Subcutaneous adipose tissue (tissue), 4 donors: ENCODE results near the gene GPAM. TPM values are rescaled to one million over a fixed set of nuclear protein-coding genes. Genes with fewer than 3 reads are reported as not detected.

Experiments
- total RNA-seq, 4 donors: library from RNA; depleted of rRNA; stranded (reverse); fragments of >200 nt; gene quantifications; one replicate each; pipeline ENCODE4 v1.1.0, GENCODE V29; 2016
- TF ChIP-seq, protein P1 (sequence below): fragments of 450-650 bp; IDR thresholded peaks from one replicate; pipeline ENCODE4 v1.5.1; 2016; ENCODE audit warnings: low read depth, mild to moderate bottlenecking, control low read depth, antibody characterized with exemption, moderate library complexity

The GPAM gene
- total RNA-seq, 4 donors from 2014 or later = 80.7 to 1,237 (median 198) TPM

- TF ChIP-seq, protein P1, sequence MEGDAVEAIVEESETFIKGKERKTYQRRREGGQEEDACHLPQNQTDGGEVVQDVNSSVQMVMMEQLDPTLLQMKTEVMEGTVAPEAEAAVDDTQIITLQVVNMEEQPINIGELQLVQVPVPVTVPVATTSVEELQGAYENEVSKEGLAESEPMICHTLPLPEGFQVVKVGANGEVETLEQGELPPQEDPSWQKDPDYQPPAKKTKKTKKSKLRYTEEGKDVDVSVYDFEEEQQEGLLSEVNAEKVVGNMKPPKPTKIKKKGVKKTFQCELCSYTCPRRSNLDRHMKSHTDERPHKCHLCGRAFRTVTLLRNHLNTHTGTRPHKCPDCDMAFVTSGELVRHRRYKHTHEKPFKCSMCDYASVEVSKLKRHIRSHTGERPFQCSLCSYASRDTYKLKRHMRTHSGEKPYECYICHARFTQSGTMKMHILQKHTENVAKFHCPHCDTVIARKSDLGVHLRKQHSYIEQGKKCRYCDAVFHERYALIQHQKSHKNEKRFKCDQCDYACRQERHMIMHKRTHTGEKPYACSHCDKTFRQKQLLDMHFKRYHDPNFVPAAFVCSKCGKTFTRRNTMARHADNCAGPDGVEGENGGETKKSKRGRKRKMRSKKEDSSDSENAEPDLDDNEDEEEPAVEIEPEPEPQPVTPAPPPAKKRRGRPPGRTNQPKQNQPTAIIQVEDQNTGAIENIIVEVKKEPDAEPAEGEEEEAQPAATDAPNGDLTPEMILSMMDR = no peak
These were observed 10.4 kb downstream of the GPAM start for GRCh38 chr10:112173206-112173605.

DNA sequence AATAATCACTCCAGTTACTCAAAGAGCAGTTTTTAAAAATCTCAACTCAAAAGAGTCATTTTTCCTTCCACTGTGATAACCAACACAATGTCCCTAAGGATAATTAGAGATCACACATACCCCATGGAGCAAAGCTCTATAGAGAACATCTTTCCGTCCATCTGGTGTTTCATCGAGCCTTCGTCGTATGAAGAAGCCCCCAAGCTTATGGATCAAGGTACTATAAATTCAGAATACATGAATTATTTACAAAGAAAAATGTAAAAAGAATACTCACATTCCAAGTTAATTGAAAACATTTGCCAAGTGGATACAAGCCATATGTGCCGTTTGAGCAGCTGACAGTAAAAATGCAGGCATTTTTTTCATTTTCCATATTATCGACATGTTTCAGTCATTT, 14.8 kb downstream of the GPAM start:
- TF ChIP-seq, protein P1 = no peak

DNA sequence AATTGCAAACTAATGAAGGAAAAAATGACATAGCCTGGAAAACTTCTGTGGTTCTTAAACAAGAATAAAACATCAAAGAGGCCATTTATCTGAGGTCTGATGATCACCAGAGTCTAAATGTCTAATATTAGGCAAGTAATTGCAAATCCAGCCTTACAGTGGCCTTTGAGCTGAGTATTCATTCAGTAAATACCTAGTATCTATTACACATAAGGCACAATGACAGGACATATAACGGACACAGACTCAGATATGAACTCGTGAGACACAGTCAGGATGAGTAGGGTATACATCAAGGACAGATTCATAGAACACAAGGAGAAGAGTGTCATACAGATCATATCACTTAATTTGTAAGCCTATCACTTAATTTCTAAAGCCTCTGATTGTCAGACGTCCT, 16.8 kb downstream of the GPAM start:
- TF ChIP-seq, protein P1 = no peak

GRCh38 chr10:112161757-112162518, 21.6 kb downstream of the GPAM start:
- TF ChIP-seq, protein P1 = no peak

DNA sequence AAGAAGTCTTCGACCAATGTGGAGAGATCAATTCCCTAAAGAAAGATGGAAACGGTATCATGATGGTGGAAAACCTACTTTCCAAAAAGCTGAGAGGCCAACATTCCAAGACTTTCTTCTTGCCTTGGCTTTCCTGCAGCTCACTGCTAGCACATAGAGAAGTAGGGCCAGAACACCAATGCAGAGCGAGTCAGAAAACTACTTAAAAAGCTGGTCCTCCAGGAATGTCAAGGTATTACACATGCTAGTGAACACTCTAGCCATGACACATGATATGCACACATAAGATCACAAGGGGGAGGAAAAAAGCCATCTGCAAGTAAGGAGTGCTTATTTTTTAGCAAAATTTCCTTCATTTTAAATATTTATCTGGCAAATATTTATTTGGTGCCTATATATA, 22.7 kb downstream of the GPAM start:
- TF ChIP-seq, protein P1 = no peak

- TF ChIP-seq, protein P1 = no peak
These were observed 24.1 kb downstream of the GPAM start for GRCh38 chr10:112159469-112159868.

- TF ChIP-seq, protein P1 = no peak
These were observed 32.0 kb downstream of the GPAM start for GRCh38 chr10:112151524-112152039.
